ENCODE results near the gene RNF150. TPM values are rescaled to one million over a fixed set of nuclear protein-coding genes. Genes with fewer than 3 reads are reported as not detected.

Gene RNF150
- total and polyA plus RNA-seq, 2 of the 8 experiments (the other 6 are each of a cell fraction or from before 2014, with no cell fraction given), result 3.4 to 4.8 TPM

GRCh38 chr4:140971077-140971792 lies 162.0 kb downstream of the RNF150 start:
- Histone ChIP-seq H3K4me3 (ENCODE audit: extremely low read depth in 1 of 4, insufficient read depth in 2 of 4, low read depth in 3 of 4, low read length in 4 of 4) (no peak overlapping the region), H3K4me2 (ENCODE audit: insufficient read depth in 1 of 2, low read depth in 2 of 2, low read length in 2 of 2) (no peak overlapping the region), H2BK12ac (ENCODE audit: low read depth, low read length) (no peak overlapping the region), H4K5ac (ENCODE audit: insufficient read length, low read depth, low read length) (no peak overlapping the region), H3K27ac (ENCODE audit: low read depth, low read length) (no peak overlapping the region), H3K9me3 (ENCODE audit: insufficient read depth in 2 of 2, low read depth in 1 of 2, low read length in 1 of 2) (no peaks in the 10 kb centered on the region), H3K9ac (replicated peaks in 1 of 4; ENCODE audit: extremely low read depth in 1 of 4, low read depth in 3 of 4, low read length in 3 of 4) (no peak overlapping the region), H4K8ac (ENCODE audit: extremely low read depth, insufficient read depth, low read length) (no peak overlapping the region), H2BK5ac (ENCODE audit: low read depth, low read length) (no peak overlapping the region), H4K20me1 (replicated peaks in 1 of 2; ENCODE audit: control insufficient read depth in 1 of 2, insufficient read depth in 2 of 2, low read length in 2 of 2) (no peaks in the 10 kb centered on the region), H3K23ac (ENCODE audit: insufficient read length) (no peak overlapping the region), H3K18ac (ENCODE audit: extremely low read depth, low read length) (no peak overlapping the region), H4K91ac (replicated peaks; ENCODE audit: insufficient read length, low read length) (no peak overlapping the region), H3K79me2 (ENCODE audit: control insufficient read depth in 1 of 2, insufficient read depth in 2 of 2, low read length in 2 of 2) (no peaks in the 10 kb centered on the region), H3K79me1 (ENCODE audit: low read depth, low read length) (no peaks in the 10 kb centered on the region), H3K4ac (replicated peaks; ENCODE audit: insufficient read length, low read depth, low read length) (no peak overlapping the region), H2AFZ (ENCODE audit: low read length) (no peak overlapping the region), H3K14ac (ENCODE audit: insufficient read length) (no peak overlapping the region), H2AK5ac (ENCODE audit: low read depth, low read length) (no peak overlapping the region), H3K4me1 (replicated peaks in 1 of 4; ENCODE audit: control insufficient read depth in 3 of 4, insufficient read depth in 4 of 4, low read length in 3 of 4) (no peaks in the 10 kb centered on the region), H3K23me2 (ENCODE audit: low read depth, low read length) (no peaks in the 10 kb centered on the region), H3K36me3 (ENCODE audit: control insufficient read depth in 2 of 4, insufficient read depth in 4 of 4, low read length in 3 of 4) (no peaks in the 10 kb centered on the region), H3K27me3 (replicated peaks in 1 of 4; ENCODE audit: control insufficient read depth in 3 of 4, extremely low read depth in 1 of 4, insufficient read depth in 3 of 4, low read length in 3 of 4) (no peaks in the 10 kb centered on the region), H2BK15ac (ENCODE audit: low read length) (no peak overlapping the region), H2BK120ac (replicated peaks; ENCODE audit: low read depth, low read length) (no peak overlapping the region), H2BK20ac (ENCODE audit: low read length) (no peak overlapping the region), H3K56ac (replicated peaks; ENCODE audit: insufficient read length, low read depth, low read length) (no peak overlapping the region)
- WGBS, 2 experiments (ENCODE audit: extremely low coverage in 1 of 2, insufficient coverage in 1 of 2, insufficient read length in 1 of 2, insufficient replicate concordance in 2 of 2, low coverage in 1 of 2, low lambda C conversion rate in 2 of 2, missing lambda C conversion rate in 1 of 2), result 66% methylated on average over 3 of the region's 3 CpGs; no CpG with 5 or more reads in 1 of the 2 experiments
- POLR2A ChIA-PET (ENCODE audit: partially characterized antibody), result no interaction called here
- CTCF ChIA-PET (ENCODE audit: partially characterized antibody), result interaction anchor here (1.5 to 1.6 kb wide), 2 partner anchors 10 to 25 kb away, joined by 3 to 7 read pairs; no protein-coding TSS in a partner anchor
- FAIRE-seq (no peak), DNase-seq (ENCODE audit: low read depth in 1 of 2, low spot score in 2 of 2) (no peak)
- TF ChIP-seq CEBPB (IDR thresholded peaks at IDR 0.05; ENCODE audit: low read depth, low read length), result no peak
- no peak for TF ChIP-seq CTBP2 (IDR thresholded peaks at IDR 0.05; ENCODE audit: borderline replicate concordance, insufficient read depth, insufficient read length, low read length)
- no peak for TF ChIP-seq USF2 (IDR thresholded peaks at IDR 0.05; ENCODE audit: low read length)
- TF ChIP-seq EP300 (IDR thresholded peaks at IDR 0.05; ENCODE audit: borderline replicate concordance in 1 of 2, low read depth in 2 of 2, low read length in 2 of 2), result no peak
- no peak for TF ChIP-seq EGR1 (IDR thresholded peaks at IDR 0.05; ENCODE audit: borderline replicate concordance, low read depth, low read length)
- TF ChIP-seq CBX8 (IDR thresholded peaks at IDR 0.05; ENCODE audit: borderline replicate concordance, low read depth, low read length), result no peak
- TF ChIP-seq CBX5 (IDR thresholded peaks at IDR 0.05; ENCODE audit: low read depth, low read length), result no peak
- TF ChIP-seq SIX5 (IDR thresholded peaks at IDR 0.05; ENCODE audit: low read depth, low read length), result no peak
- no peak for TF ChIP-seq CHD2 (IDR thresholded peaks at IDR 0.05; ENCODE audit: low read length)
- no peak for TF ChIP-seq SIN3A (conservative IDR thresholded peaks at IDR 0.05 in 1 of 2, IDR thresholded peaks at IDR 0.05 in 1 of 2; ENCODE audit: low read depth in 1 of 2, low read length in 2 of 2)
- TF ChIP-seq TEAD4 (IDR thresholded peaks at IDR 0.05; ENCODE audit: low read depth, low read length), result no peak
- no peak for TF ChIP-seq HDAC6 (IDR thresholded peaks at IDR 0.05; ENCODE audit: low read depth, low read length)

Data from H1 (cell line).